NCI-H2029 treated with DMSO at 0.1 percent for 48 hours (cell line): ENCODE measurements around the gene NCKAP5.

Source experiments
- DNase-seq: peaks from one replicate; lab custom pipeline; 2025; lab: John Stamatoyannopoulos, UW

The NCKAP5 gene

GRCh38 chr2:133378928-133379549 is 189.2 kb downstream of the NCKAP5 start:
- DNase-seq = no peak

GRCh38 chr2:133378386-133378785 is 189.9 kb downstream of the NCKAP5 start:
- no peak for DNase-seq

GRCh38 chr2:133377599-133377998 is 190.7 kb downstream of the NCKAP5 start:
- no peak for DNase-seq

- no peak for DNase-seq
Observed at GRCh38 chr2:133377021-133377481, 191.2 kb downstream of the NCKAP5 start.

GRCh38 chr2:133374781-133375180 is 193.5 kb downstream of the NCKAP5 start:
- DNase-seq = no peak

- DNase-seq = no peak
Observed at GRCh38 chr2:133371286-133371685, 197.0 kb downstream of the NCKAP5 start.

- no peak for DNase-seq
Observed at GRCh38 chr2:133369901-133370658, 198.2 kb downstream of the NCKAP5 start.

GRCh38 chr2:133365117-133365516 is 203.1 kb downstream of the NCKAP5 start:
- no peak for DNase-seq

GRCh38 chr2:133364636-133365035 is 203.6 kb downstream of the NCKAP5 start:
- no peak for DNase-seq

GRCh38 chr2:133363884-133364283 is 204.4 kb downstream of the NCKAP5 start:
- no peak for DNase-seq

GRCh38 chr2:133362061-133362476 is 206.2 kb downstream of the NCKAP5 start:
- no peak for DNase-seq

- DNase-seq = no peak
Observed at GRCh38 chr2:133360882-133361281, 207.4 kb downstream of the NCKAP5 start.

- DNase-seq = no peak
Observed at GRCh38 chr2:133360190-133360589, 208.1 kb downstream of the NCKAP5 start.

GRCh38 chr2:133352719-133353118 is 215.5 kb downstream of the NCKAP5 start:
- no peak for DNase-seq

GRCh38 chr2:133346654-133347053 is 221.6 kb downstream of the NCKAP5 start:
- DNase-seq = no peak

GRCh38 chr2:133345638-133346037 is 222.6 kb downstream of the NCKAP5 start:
- no peak for DNase-seq

- no peak for DNase-seq
Observed at GRCh38 chr2:133344849-133345248, 223.4 kb downstream of the NCKAP5 start.

GRCh38 chr2:133343018-133343352 is 225.3 kb downstream of the NCKAP5 start:
- no peak for DNase-seq

GRCh38 chr2:133342286-133343017 is 225.8 kb downstream of the NCKAP5 start:
- DNase-seq = no peak

- DNase-seq = no peak
Observed at GRCh38 chr2:133341575-133341974, 226.7 kb downstream of the NCKAP5 start.

- no peak for DNase-seq
Observed at GRCh38 chr2:133338224-133338623, 230.0 kb downstream of the NCKAP5 start.

- no peak for DNase-seq
Observed at GRCh38 chr2:133334923-133335322, 233.3 kb downstream of the NCKAP5 start.

GRCh38 chr2:133333181-133333580 is 235.1 kb downstream of the NCKAP5 start:
- DNase-seq = no peak
